Left ventricle myocardium superior (tissue), 1 donor: Measurements from ENCODE around the gene PRKG1. TPM values are rescaled to one million over a fixed set of nuclear protein-coding genes. Genes with fewer than 3 reads are reported as not detected.
"Not testable (repeated sequence)": the region's sequence is repeated elsewhere in the genome, so short reads cannot be mapped to it uniquely, and the experiment has no call there.

ENCODE experiments used
- ATAC-seq: fragments of 200-7000 bp; cut with Tn5 transposase; one replicate; pipeline ENCODE4 v1.9.1; 2020; ENCODE audit warnings: mild to moderate bottlenecking, moderate library complexity
- DNase-seq: peaks from one replicate; pipeline ENCODE4 v3.0.0-alpha.2; 2020
- intact Hi-C: fragments of 100-400 bp; cut with micrococcal nuclease; formaldehyde crosslinking; loops from one replicate; pipeline ENCODE4 v1.11.0; 2022
- total RNA-seq: library from RNA; stranded (reverse); fragmentation: NEBNext Ultra II Directional; extraction: Animal tissue kit (Norgen Biotek cat#: 25700); gene quantifications from one replicate; pipeline ENCODE4 v1.2.1, GENCODE V29; 2021
- donor health status: DM: no; HTN: yes; CAD: no; lungs with severe emphysema.

PRKG1 gene
- total RNA-seq, 1 donor from 2014 or later: 24.9 TPM

- DNase-seq: no peak
- intact Hi-C loops: no loop called here
- no peak for ATAC-seq
Measured at GRCh38 chr10:51427758-51428157, 353.5 kb downstream of the PRKG1 start.

- ATAC-seq: no peak
- intact Hi-C loops: no loop called here
- no peak for DNase-seq
Measured at GRCh38 chr10:51430506-51430905, 356.2 kb downstream of the PRKG1 start.

- intact Hi-C loops: no loop called here
- DNase-seq (no peak), ATAC-seq (no peak)
Measured at GRCh38 chr10:51433949-51434475, 359.7 kb downstream of the PRKG1 start.

- ATAC-seq: no peak
- DNase-seq: no peak
- intact Hi-C loops: no loop called here
Measured at GRCh38 chr10:51436805-51437204, 362.5 kb downstream of the PRKG1 start.

- intact Hi-C loops: no loop called here
- ATAC-seq (no peak), DNase-seq (no peak)
Measured at GRCh38 chr10:51439645-51440044, 365.4 kb downstream of the PRKG1 start.

- DNase-seq: no peak
- intact Hi-C loops: no loop called here
- ATAC-seq: peak; percentile 52
Measured at GRCh38 chr10:51445588-51445987, 371.3 kb downstream of the PRKG1 start.

GRCh38 chr10:51447119-51447518 lies 372.8 kb downstream of the PRKG1 start:
- DNase-seq (no peak), ATAC-seq (no peak)
- intact Hi-C loops: no loop called here

- DNase-seq, intact Hi-C loops, ATAC-seq: not testable (repeated sequence)
Measured at GRCh38 chr10:51455762-51456161, 381.5 kb downstream of the PRKG1 start.

GRCh38 chr10:51459476-51459875 lies 385.2 kb downstream of the PRKG1 start:
- DNase-seq (no peak), ATAC-seq (no peak)
- intact Hi-C loops: no loop called here

GRCh38 chr10:51462076-51462779 lies 387.9 kb downstream of the PRKG1 start:
- peak; percentile 73 for ATAC-seq
- intact Hi-C loops: no loop called here
- DNase-seq: no peak

GRCh38 chr10:51468424-51468823 lies 394.1 kb downstream of the PRKG1 start:
- ATAC-seq: no peak
- intact Hi-C loops: no loop called here
- no peak for DNase-seq

- ATAC-seq (no peak), DNase-seq (no peak)
- intact Hi-C loops: no loop called here
Measured at GRCh38 chr10:51469686-51470085, 395.4 kb downstream of the PRKG1 start.

GRCh38 chr10:51471271-51471670 lies 397.0 kb downstream of the PRKG1 start:
- intact Hi-C loops: no loop called here
- ATAC-seq (no peak), DNase-seq (no peak)

- ATAC-seq (no peak), DNase-seq (no peak)
- intact Hi-C loops: no loop called here
Measured at GRCh38 chr10:51472154-51472553, 397.9 kb downstream of the PRKG1 start.

- intact Hi-C loops: no loop called here
- no peak for ATAC-seq
- DNase-seq: no peak
Measured at GRCh38 chr10:51479711-51480110, 405.4 kb downstream of the PRKG1 start.

GRCh38 chr10:51485668-51486067 lies 411.4 kb downstream of the PRKG1 start:
- intact Hi-C loops: no loop called here
- ATAC-seq: no peak
- DNase-seq: no peak

- ATAC-seq: no peak
- no peak for DNase-seq
- intact Hi-C loops: no loop called here
Measured at GRCh38 chr10:51487576-51487975, 413.3 kb downstream of the PRKG1 start.

GRCh38 chr10:51488766-51489408 lies 414.6 kb downstream of the PRKG1 start:
- no peak for ATAC-seq
- DNase-seq: no peak
- intact Hi-C loops: no loop called here

GRCh38 chr10:51498424-51498823 lies 424.1 kb downstream of the PRKG1 start:
- intact Hi-C loops: no loop called here
- DNase-seq (no peak), ATAC-seq (no peak)

- DNase-seq (no peak), ATAC-seq (peak; percentile 30)
- intact Hi-C loops: no loop called here
Measured at GRCh38 chr10:51501396-51501795, 427.1 kb downstream of the PRKG1 start.

GRCh38 chr10:51502124-51502523 lies 427.8 kb downstream of the PRKG1 start:
- ATAC-seq: no peak
- DNase-seq: no peak
- intact Hi-C loops: no loop called here
